ENCODE results near the gene CD276.

GRCh38 chr15:73699249-73700040 lies 15.3 kb downstream of the CD276 start:
- TF ChIP-seq CTCF (IDR thresholded peaks at IDR 0.05) (no peak), POLR2A (IDR thresholded peaks at IDR 0.05) (no peak)
